BE2C (cell line): ENCODE results near the gene OR2H1.

Experiments
- DNase-seq: peaks from one replicate; pipeline ENCODE4 v3.0.0-alpha.2; 2020
- H3K27me3 ChIP-seq: fragments of 250-450 bp; sonication (Bioruptor Pico); 2 replicates; pipeline ENCODE4 v1.5.1; 2020; ENCODE audit warnings: mild to moderate bottlenecking
- H3K36me3 ChIP-seq: fragments of 250-450 bp; sonication (Bioruptor Pico); 2 replicates; pipeline ENCODE4 v1.5.1; 2020; ENCODE audit warnings: mild to moderate bottlenecking
- H3K4me1 ChIP-seq: fragments of 250-450 bp; sonication (Bioruptor Pico); 2 replicates; pipeline ENCODE4 v1.5.1; 2020
- H3K4me3 ChIP-seq: 2 replicates; pipeline ENCODE4 v1.5.1; 2011; ENCODE audit warnings: low read depth, low read length
- H3K9me3 ChIP-seq: fragments of 250-450 bp; sonication (Bioruptor Pico); 2 replicates; pipeline ENCODE4 v1.5.1; 2020
- TF ChIP-seq, protein P1 (sequence below): IDR thresholded peaks from 2 replicates; pipeline ENCODE4 v1.5.1; 2012; ENCODE audit warnings: mild to moderate bottlenecking, low read depth, low read length

Gene OR2H1

GRCh38 chr6:29477923-29478450 is 21.0 kb downstream of the OR2H1 start:
- H3K4me3 ChIP-seq, result no peak overlapping the region
- TF ChIP-seq, protein P1, sequence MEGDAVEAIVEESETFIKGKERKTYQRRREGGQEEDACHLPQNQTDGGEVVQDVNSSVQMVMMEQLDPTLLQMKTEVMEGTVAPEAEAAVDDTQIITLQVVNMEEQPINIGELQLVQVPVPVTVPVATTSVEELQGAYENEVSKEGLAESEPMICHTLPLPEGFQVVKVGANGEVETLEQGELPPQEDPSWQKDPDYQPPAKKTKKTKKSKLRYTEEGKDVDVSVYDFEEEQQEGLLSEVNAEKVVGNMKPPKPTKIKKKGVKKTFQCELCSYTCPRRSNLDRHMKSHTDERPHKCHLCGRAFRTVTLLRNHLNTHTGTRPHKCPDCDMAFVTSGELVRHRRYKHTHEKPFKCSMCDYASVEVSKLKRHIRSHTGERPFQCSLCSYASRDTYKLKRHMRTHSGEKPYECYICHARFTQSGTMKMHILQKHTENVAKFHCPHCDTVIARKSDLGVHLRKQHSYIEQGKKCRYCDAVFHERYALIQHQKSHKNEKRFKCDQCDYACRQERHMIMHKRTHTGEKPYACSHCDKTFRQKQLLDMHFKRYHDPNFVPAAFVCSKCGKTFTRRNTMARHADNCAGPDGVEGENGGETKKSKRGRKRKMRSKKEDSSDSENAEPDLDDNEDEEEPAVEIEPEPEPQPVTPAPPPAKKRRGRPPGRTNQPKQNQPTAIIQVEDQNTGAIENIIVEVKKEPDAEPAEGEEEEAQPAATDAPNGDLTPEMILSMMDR, result no peak
- H3K36me3 ChIP-seq, result no peaks in the 10 kb centered on the region
- H3K9me3 ChIP-seq, result no peaks in the 10 kb centered on the region
- no peaks in the 10 kb centered on the region for H3K27me3 ChIP-seq
- no peaks in the 10 kb centered on the region for H3K4me1 ChIP-seq
- no peak for DNase-seq

DNA sequence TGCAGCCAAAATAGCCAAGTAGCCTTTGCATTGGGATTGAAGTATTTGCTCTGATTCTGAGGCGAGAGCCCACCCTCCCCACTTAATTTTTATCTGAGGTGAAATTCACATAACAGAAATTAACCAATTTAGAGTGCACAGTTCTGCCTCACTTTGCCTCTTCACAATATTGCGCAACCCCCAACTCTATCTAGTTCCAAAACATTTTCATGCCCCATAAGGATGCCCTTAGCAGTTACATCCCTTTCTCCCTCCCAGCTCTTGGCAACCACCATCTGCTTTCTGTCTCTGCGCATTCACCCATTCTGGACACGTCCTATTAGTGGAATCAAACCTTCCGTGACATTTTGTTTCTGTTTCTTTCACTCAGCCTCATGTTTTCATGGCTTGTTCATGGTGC is 21.8 kb downstream of the OR2H1 start:
- Histone ChIP-seq H3K27me3 (no peaks in the 10 kb centered on the region), H3K9me3 (no peaks in the 10 kb centered on the region), H3K4me3 (no peak overlapping the region), H3K4me1 (no peaks in the 10 kb centered on the region), H3K36me3 (no peaks in the 10 kb centered on the region)
- no peak for DNase-seq
- TF ChIP-seq, protein P1, result no peak

GRCh38 chr6:29479560-29479959 is 22.6 kb downstream of the OR2H1 start:
- no peaks in the 10 kb centered on the region for H3K36me3 ChIP-seq
- no peaks in the 10 kb centered on the region for H3K27me3 ChIP-seq
- H3K9me3 ChIP-seq, result no peaks in the 10 kb centered on the region
- H3K4me3 ChIP-seq, result no peak overlapping the region
- TF ChIP-seq, protein P1, result no peak
- no peaks in the 10 kb centered on the region for H3K4me1 ChIP-seq
- DNase-seq, result no peak

GRCh38 chr6:29483186-29483585 is 26.2 kb downstream of the OR2H1 start:
- TF ChIP-seq, protein P1, result no peak
- H3K36me3 ChIP-seq, result no peaks in the 10 kb centered on the region
- no peak overlapping the region for H3K4me3 ChIP-seq
- H3K4me1 ChIP-seq, result no peaks in the 10 kb centered on the region
- DNase-seq, result no peak
- H3K27me3 ChIP-seq, result no peaks in the 10 kb centered on the region
- no peaks in the 10 kb centered on the region for H3K9me3 ChIP-seq

DNA sequence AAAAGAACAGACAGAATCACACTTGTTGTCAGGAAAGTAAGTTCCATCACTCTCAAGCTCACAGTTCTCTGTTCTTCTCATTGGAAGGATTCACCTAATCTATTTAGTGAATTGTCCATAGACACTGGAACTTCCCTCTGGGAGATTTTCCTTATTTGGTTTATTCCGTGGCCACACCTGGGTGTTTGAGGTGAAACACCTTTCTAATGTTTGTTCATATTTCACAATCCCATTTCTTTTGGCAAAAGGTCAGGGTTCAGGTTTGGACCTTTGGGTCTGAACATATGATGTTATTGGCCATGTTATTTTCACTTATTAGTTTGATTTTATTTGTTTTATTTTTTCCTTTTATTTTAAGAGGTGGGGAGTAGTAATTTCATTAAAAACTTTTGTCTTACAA is 26.8 kb downstream of the OR2H1 start:
- TF ChIP-seq, protein P1, result no peak
- no peak for DNase-seq

GRCh38 chr6:29486577-29486976 is 29.6 kb downstream of the OR2H1 start:
- TF ChIP-seq, protein P1, result no peak
- Histone ChIP-seq H3K4me1 (no peaks in the 10 kb centered on the region), H3K36me3 (no peaks in the 10 kb centered on the region), H3K9me3 (no peaks in the 10 kb centered on the region), H3K4me3 (no peak overlapping the region), H3K27me3 (no peaks in the 10 kb centered on the region)
- DNase-seq, result no peak

More for the DNA sequence above, 26.8 kb downstream of the OR2H1 start:
- no peaks in the 10 kb centered on the region for H3K27me3 ChIP-seq
- no peaks in the 10 kb centered on the region for H3K4me1 ChIP-seq
- no peaks in the 10 kb centered on the region for H3K9me3 ChIP-seq
- H3K36me3 ChIP-seq, result no peaks in the 10 kb centered on the region
- H3K4me3 ChIP-seq, result no peak overlapping the region
